KOPT-K1 (cell line): ENCODE measurements around the gene STARD3.
A peak's percentile ranks its signal among the peaks of the same experiment; 100 is the strongest.

Source experiments
- H3K27ac ChIP-seq: fragments of 200-600 bp; sonication (generic); 2 replicates; pipeline ENCODE4 v1.5.1; 2016; ENCODE audit warnings: antibody characterized with exemption, mild to moderate bottlenecking, low read depth, low read length; ENCODE audit not compliant: poor library complexity, severe bottlenecking
- H3K36me3 ChIP-seq: fragments of 200-600 bp; sonication (generic); 2 replicates; pipeline ENCODE4 v1.5.1; 2017; ENCODE audit warnings: antibody characterized with exemption, mild to moderate bottlenecking, low read length, moderate library complexity; ENCODE audit not compliant: insufficient read depth
- H3K9me3 ChIP-seq: fragments of 200-600 bp; sonication (generic); 2 replicates; pipeline ENCODE4 v1.5.1; 2017; ENCODE audit warnings: antibody characterized with exemption, low read length, mild to moderate bottlenecking; ENCODE audit not compliant: insufficient read depth, poor library complexity, severe bottlenecking

STARD3 gene

DNA sequence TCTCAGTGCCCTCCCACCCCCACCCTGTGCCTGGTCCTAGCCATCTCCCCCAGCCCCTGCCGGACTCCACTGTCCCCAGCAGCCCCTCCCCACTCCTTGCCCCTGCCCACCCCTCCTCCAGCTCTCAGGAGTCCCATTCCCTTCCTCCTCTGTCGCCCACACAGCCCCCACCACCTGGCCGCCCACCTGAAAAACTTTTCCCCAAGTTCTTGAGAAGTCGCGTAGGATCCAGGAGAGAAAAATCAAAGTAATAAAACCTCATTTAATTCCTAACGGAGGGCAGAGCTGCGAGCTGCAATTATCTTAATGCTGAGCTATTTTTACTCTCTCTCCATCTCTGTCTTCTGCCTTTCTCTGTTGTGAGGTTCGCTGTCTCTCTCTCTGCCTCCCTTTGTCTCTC is 12.6 kb upstream of the STARD3 start:
- no peak overlapping the region for H3K27ac ChIP-seq
- H3K9me3 ChIP-seq = no peaks in the 10 kb centered on the region
- no peaks in the 10 kb centered on the region for H3K36me3 ChIP-seq

GRCh38 chr17:39625198-39625785 is 11.7 kb upstream of the STARD3 start:
- no peak overlapping the region for H3K27ac ChIP-seq
- no peaks in the 10 kb centered on the region for H3K9me3 ChIP-seq
- H3K36me3 ChIP-seq = no peaks in the 10 kb centered on the region

DNA sequence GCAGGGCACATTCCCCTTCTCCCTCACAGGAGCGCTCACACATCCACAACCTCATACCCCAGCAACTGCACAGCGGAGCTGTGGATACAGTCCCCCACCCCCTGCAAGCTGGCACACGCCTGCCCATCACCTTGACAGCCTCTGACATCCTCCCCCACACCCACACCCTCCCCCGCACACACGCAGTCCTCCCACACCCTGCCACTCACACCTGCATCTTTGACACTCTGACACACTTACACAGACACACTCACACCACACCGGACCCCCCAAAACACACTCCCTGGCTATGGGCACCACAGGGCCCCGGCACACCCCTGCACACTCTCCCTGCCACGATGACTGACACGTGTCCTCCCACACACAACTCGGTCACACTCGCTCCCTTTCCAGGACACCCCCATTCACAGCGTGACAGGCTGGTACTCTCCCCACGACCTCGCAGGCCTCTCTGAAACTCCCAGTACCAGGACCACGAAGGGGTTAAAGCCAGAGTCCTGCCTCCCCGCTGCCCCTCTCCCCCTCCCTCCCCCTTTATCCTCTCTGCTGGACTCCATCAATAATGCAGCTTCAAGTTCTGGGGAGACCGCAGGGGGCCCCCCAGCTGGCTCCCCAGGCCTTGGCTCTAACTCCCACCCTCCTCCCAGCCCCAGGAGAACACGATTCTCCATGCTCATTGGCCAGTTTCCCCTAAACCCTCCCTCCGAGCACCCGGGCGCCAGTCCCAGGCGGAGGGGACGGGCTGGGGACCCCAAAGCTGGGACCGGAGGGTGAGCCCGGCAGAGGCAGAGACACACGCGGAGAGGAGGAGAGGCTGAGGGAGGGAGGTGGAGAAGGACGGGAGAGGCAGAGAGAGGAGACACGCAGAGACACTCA is 10.5 kb upstream of the STARD3 start, which contains the start of gene PPP1R1B:
PPP1R1B (plus strand) TSS at position 782 of the 876 bp plus-strand sequence. CDS start 441 bp downstream, outside the sequence.
- no peaks in the 10 kb centered on the region for H3K36me3 ChIP-seq
- no peak within 1 kb of the TSS for H3K27ac ChIP-seq
- no peaks in the 10 kb centered on the region for H3K9me3 ChIP-seq

GRCh38 chr17:39627047-39627711 is 9.8 kb upstream of the STARD3 start:
- Histone ChIP-seq H3K9me3 (no peaks in the 10 kb centered on the region), H3K36me3 (no peaks in the 10 kb centered on the region), H3K27ac (no peak overlapping the region)

DNA sequence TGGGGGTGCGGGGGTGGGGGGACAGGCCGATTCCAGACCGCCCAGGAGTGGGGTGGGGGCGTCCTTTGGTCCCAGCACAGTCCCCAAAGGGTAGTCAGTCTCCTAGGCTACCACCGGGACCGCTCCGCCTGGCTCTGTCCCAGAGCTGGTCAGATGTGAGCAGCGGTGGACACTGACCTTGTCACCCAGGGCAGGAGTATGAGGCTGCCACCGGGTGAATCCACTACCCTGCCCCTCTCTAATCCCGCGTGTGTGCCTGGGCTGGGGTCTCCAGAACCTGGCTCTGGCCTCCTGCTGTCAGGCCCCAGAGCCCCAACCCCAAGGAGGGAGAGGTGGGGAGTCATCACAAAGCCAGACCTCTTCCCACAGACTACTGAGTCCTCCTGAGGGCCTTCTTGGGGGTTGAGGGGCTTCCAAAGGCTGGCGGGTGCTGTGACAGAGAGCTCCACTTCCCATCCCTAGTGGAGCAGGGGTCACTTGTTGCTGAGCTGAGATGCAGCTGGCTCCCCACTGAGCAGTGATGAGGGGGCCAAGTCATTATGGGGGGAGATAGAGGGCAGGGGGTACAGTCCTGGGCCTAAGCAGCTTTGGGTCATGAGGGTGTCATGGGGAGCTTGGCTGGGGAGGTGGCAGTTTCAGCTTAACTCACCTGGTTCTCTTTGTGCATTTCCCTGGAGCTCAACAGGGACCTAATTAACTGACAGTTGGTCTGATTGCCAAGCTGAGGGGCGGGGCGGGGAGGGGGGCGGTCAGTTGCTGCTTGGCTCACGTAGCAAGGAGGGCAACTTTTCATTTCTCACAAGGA is 9.0 kb upstream of the STARD3 start:
- no peak overlapping the region for H3K27ac ChIP-seq
- no peaks in the 10 kb centered on the region for H3K9me3 ChIP-seq
- no peaks in the 10 kb centered on the region for H3K36me3 ChIP-seq

- no peaks in the 10 kb centered on the region for H3K9me3 ChIP-seq
- H3K27ac ChIP-seq = no peak overlapping the region
- no peaks in the 10 kb centered on the region for H3K36me3 ChIP-seq
Measured at GRCh38 chr17:39628655-39629493, 8.1 kb upstream of the STARD3 start.

GRCh38 chr17:39629494-39629880 is 7.5 kb upstream of the STARD3 start:
- H3K36me3 ChIP-seq = no peaks in the 10 kb centered on the region
- no peaks in the 10 kb centered on the region for H3K9me3 ChIP-seq
- H3K27ac ChIP-seq = no peak overlapping the region

- Histone ChIP-seq H3K27ac (no peak overlapping the region), H3K9me3 (no peaks in the 10 kb centered on the region), H3K36me3 (no peaks in the 10 kb centered on the region)
Measured at GRCh38 chr17:39629898-39630297, 7.0 kb upstream of the STARD3 start.

DNA sequence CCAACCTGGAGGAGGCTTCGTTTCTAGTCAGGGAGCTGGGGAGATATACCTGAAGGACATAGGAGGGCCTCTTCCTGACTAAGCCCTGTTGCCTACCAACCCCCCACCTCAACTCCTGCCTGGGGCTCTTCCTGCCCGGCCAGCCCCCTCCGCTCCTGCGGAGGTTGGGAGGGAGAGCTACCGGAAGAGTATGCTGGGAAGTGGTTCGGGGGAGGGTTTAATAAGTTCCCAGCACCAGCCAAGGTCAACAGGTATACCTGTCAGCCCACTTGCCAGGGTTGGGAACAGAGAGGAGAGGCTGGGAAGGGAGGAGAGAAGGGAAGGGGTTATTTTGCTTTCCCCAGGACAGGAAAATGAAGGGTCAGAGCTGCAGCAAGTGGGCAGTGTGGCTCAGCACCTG is 5.5 kb upstream of the STARD3 start:
- peak overlapping the region; percentile 51 for H3K27ac ChIP-seq
- no peaks in the 10 kb centered on the region for H3K9me3 ChIP-seq
- no peaks in the 10 kb centered on the region for H3K36me3 ChIP-seq

DNA sequence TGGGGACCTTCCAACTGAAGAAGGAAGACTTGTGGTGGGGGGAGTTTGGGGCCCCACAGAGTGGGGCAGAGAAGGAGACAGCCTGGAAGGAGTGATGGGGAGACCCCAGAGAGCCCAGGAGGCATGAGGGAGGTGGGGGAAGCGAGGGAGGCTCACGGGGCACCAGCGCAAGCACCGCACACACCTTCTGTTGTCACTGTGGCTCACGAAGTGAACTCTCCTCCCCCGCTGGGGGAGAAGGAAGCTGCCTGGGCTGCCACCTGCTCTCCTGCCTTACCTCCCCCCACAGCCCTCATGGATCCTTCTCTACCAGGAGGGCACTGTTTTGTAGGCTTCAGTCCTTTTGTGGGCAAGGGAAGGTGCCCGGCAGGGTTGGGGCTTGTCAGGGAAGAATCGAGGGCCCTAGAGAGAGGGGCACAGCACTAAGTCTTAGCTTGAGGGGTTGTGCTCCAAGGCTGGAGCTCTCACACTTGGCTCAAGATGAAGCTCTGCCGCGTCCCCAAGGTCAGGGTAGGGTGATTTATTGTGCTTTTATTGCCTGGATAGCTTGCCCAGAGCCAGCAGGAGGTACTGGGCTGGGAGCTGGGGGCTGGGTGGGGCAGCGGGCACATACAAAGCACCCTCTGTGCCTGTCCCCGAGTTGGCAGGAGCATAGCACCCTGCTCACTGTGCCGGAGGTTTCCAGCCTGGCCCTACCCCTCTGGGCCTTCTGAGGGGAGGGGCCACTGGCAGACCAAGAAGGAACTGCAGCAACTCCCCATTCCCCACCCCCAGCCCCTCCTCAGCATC is 4.6 kb upstream of the STARD3 start:
- Histone ChIP-seq H3K27ac (peak overlapping the region; percentile 51), H3K36me3 (no peaks in the 10 kb centered on the region), H3K9me3 (no peaks in the 10 kb centered on the region)

DNA sequence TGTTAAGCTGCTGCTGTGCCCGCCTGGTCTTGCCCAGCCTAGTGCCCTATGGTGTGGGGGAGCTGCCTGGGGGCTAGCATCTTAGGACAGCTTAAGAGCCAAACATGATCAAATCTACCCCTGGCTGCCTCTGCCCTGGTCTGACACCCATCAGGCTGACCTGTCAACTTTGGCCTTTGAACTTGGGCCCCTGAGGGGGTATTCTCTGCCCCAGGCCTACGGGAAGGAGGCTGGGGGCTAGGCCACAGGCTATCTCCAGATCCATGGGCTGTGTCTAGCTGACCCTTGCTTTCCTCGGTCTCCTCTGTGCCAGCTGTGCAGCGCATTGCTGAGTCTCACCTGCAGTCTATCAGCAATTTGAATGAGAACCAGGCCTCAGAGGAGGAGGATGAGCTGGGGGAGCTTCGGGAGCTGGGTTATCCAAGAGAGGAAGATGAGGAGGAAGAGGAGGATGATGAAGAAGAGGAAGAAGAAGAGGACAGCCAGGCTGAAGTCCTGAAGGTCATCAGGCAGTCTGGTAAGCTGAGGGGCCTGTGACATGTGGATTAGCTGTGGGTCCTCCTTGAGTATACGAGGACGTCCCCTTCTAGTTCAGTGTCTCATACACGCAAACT is 3.3 kb upstream of the STARD3 start:
- no peaks in the 10 kb centered on the region for H3K36me3 ChIP-seq
- no peaks in the 10 kb centered on the region for H3K9me3 ChIP-seq
- H3K27ac ChIP-seq = no peak overlapping the region

DNA sequence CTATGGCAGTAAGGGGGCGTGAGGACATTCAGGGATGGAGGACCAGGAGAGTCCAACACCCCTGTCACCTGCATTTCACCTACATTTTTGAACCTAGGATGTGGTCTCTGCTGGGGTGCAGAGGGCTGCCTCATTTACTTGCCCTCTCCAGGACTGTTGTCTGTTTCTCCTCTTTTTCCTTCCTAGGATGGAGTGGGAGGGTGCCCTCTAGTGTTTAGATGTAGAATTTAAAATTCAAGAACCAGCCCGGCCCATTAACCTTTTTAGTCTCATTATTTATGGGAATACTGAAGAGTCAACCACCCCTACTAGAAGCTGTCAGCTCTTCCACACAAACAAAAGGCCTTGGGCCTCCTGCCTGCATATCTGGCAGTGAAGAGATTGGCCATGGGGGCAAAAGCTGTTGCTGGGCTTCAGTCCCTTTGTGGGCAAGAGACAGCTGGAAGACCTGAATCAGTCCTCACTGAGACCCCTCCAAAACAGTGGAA is 2.5 kb upstream of the STARD3 start:
- Histone ChIP-seq H3K27ac (no peak overlapping the region), H3K9me3 (no peaks in the 10 kb centered on the region), H3K36me3 (0 out of 2 replicates have a peak, but pooled peaks cover 1% of the 10 kb centered on the region)

DNA sequence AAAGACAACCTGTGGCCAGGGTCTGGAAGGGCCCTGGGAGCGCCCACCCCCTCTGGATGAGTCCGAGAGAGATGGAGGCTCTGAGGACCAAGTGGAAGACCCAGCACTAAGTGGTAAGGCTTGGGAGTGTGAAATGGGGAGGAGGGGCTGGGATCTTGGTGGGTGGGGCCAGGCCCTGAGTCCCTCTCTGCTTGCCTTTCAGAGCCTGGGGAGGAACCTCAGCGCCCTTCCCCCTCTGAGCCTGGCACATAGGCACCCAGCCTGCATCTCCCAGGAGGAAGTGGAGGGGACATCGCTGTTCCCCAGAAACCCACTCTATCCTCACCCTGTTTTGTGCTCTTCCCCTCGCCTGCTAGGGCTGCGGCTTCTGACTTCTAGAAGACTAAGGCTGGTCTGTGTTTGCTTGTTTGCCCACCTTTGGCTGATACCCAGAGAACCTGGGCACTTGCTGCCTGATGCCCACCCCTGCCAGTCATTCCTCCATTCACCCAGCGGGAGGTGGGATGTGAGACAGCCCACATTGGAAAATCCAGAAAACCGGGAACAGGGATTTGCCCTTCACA is 1.2 kb upstream of the STARD3 start:
- peaks cover 10% of the 10 kb centered on the region; the same call in 1 of the 2 replicates for H3K36me3 ChIP-seq
- peak overlapping the region; percentile 82 for H3K27ac ChIP-seq
- no peaks in the 10 kb centered on the region for H3K9me3 ChIP-seq
